ENCODE measurements around the gene CNKSR3. TPM values are rescaled to one million over a fixed set of nuclear protein-coding genes. Genes with fewer than 3 reads are reported as not detected.

CNKSR3 gene
- total RNA-seq, 4 donors from 2014 or later, result 8.8 to 12.4 (median 11.2) TPM

- no peak for DNase-seq (ENCODE audit: low spot score in 2 of 2)
- Histone ChIP-seq H3K4me3 (no peak overlapping the region), H3K4me1 (peaks cover 6% of the 10 kb centered on the region), H3K27me3 (no peaks in the 10 kb centered on the region), H3K9me3 (no peaks in the 10 kb centered on the region), H3K27ac (no peak overlapping the region), H3K36me3 (no peaks in the 10 kb centered on the region)
- 94% methylated on average over 9 of the region's 9 CpGs for WGBS
- TF ChIP-seq POLR2AphosphoS5 (IDR thresholded peaks at IDR 0.05) (no peak), EP300 (IDR thresholded peaks at IDR 0.05) (no peak), POLR2A (IDR thresholded peaks at IDR 0.05) (no peak)
- TF ChIP-seq, protein P1, sequence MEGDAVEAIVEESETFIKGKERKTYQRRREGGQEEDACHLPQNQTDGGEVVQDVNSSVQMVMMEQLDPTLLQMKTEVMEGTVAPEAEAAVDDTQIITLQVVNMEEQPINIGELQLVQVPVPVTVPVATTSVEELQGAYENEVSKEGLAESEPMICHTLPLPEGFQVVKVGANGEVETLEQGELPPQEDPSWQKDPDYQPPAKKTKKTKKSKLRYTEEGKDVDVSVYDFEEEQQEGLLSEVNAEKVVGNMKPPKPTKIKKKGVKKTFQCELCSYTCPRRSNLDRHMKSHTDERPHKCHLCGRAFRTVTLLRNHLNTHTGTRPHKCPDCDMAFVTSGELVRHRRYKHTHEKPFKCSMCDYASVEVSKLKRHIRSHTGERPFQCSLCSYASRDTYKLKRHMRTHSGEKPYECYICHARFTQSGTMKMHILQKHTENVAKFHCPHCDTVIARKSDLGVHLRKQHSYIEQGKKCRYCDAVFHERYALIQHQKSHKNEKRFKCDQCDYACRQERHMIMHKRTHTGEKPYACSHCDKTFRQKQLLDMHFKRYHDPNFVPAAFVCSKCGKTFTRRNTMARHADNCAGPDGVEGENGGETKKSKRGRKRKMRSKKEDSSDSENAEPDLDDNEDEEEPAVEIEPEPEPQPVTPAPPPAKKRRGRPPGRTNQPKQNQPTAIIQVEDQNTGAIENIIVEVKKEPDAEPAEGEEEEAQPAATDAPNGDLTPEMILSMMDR (IDR thresholded peaks at IDR 0.05), result no peak
Measured at GRCh38 chr6:154397491-154398195, 112.8 kb downstream of the CNKSR3 start.

GRCh38 chr6:154395878-154396277 is 114.6 kb downstream of the CNKSR3 start:
- no peak for DNase-seq (ENCODE audit: low spot score in 2 of 2)
- WGBS, result 92% methylated on average over 6 of the region's 6 CpGs

GRCh38 chr6:154395316-154395715 is 115.2 kb downstream of the CNKSR3 start:
- Histone ChIP-seq H3K27me3 (no peaks in the 10 kb centered on the region), H3K27ac (no peak overlapping the region), H3K9me3 (no peaks in the 10 kb centered on the region), H3K4me3 (no peak overlapping the region), H3K4me1 (no peaks in the 10 kb centered on the region), H3K36me3 (no peaks in the 10 kb centered on the region)
- no peak for DNase-seq (ENCODE audit: low spot score in 2 of 2)
- TF ChIP-seq EP300 (IDR thresholded peaks at IDR 0.05) (no peak), POLR2A (IDR thresholded peaks at IDR 0.05) (no peak), POLR2AphosphoS5 (IDR thresholded peaks at IDR 0.05) (no peak)
- TF ChIP-seq, protein P1 (IDR thresholded peaks at IDR 0.05), result no peak

More at GRCh38 chr6:154395878-154396277, 114.6 kb downstream of the CNKSR3 start:
- H3K9me3 ChIP-seq, result no peaks in the 10 kb centered on the region
- H3K4me3 ChIP-seq, result no peak overlapping the region
- no peaks in the 10 kb centered on the region for H3K27me3 ChIP-seq
- H3K36me3 ChIP-seq, result no peaks in the 10 kb centered on the region
- no peak overlapping the region for H3K27ac ChIP-seq
- H3K4me1 ChIP-seq, result no peaks in the 10 kb centered on the region
- TF ChIP-seq POLR2A (IDR thresholded peaks at IDR 0.05) (no peak), POLR2AphosphoS5 (IDR thresholded peaks at IDR 0.05) (no peak), EP300 (IDR thresholded peaks at IDR 0.05) (no peak)
- TF ChIP-seq, protein P1 (IDR thresholded peaks at IDR 0.05), result no peak

DNA sequence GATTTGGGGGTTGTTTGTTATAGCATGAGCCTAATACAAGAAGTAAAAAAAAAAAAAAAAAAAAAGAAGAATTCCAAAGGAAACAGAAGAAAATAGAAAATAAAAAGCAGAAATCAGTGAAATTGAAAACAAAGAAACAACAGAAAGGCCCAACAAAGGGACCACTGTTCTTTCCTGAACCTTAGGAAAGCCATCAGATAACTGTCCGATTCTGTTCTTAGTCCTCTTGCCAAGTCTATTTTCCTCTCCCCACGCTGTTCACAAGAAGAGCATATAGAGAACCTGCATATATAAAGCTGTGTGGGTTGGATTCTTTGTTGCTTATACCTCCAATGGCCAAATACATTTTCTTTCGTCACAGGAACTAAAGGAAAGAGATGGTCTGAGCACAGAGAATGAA is 115.9 kb downstream of the CNKSR3 start:
- no peaks in the 10 kb centered on the region for H3K27me3 ChIP-seq
- H3K4me1 ChIP-seq, result no peaks in the 10 kb centered on the region
- 75% methylated on average over 3 of the region's 3 CpGs for WGBS
- no peak overlapping the region for H3K27ac ChIP-seq
- H3K4me3 ChIP-seq, result no peak overlapping the region
- no peaks in the 10 kb centered on the region for H3K9me3 ChIP-seq
- H3K36me3 ChIP-seq, result no peaks in the 10 kb centered on the region
- DNase-seq (ENCODE audit: low spot score in 2 of 2), result no peak
- TF ChIP-seq, protein P1 (IDR thresholded peaks at IDR 0.05), result no peak
- TF ChIP-seq EP300 (IDR thresholded peaks at IDR 0.05), result no peak
- TF ChIP-seq POLR2A (IDR thresholded peaks at IDR 0.05), result no peak
- TF ChIP-seq POLR2AphosphoS5 (IDR thresholded peaks at IDR 0.05), result no peak

DNA sequence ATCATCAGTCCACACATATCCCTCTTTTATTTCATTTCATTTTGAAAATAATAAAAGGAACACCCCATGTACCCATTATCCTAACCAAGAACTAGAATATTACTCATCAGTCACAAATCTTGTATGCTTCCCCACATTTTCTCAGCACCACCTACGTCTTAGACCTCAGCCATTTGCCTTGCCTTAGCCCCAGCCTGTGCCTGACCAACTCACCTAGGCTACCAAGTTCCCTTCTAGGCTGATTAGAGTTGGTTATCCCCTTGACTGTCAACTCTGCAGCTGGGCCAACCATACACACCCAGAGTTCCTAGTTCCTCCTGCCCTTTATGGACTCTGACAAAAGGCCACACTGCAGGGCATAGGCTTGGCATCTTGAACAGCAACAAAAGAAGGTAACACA is 120.5 kb downstream of the CNKSR3 start:
- TF ChIP-seq POLR2AphosphoS5 (IDR thresholded peaks at IDR 0.05) (no peak), EP300 (IDR thresholded peaks at IDR 0.05) (no peak), POLR2A (IDR thresholded peaks at IDR 0.05) (no peak)
- TF ChIP-seq, protein P1 (IDR thresholded peaks at IDR 0.05), result no peak
- no peaks in the 10 kb centered on the region for H3K27me3 ChIP-seq
- no peak overlapping the region for H3K27ac ChIP-seq
- no peak for DNase-seq (ENCODE audit: low spot score in 2 of 2)
- H3K4me1 ChIP-seq, result no peaks in the 10 kb centered on the region
- WGBS, result 91% methylated on average over 1 of the region's 1 CpG
- no peaks in the 10 kb centered on the region for H3K9me3 ChIP-seq
- H3K4me3 ChIP-seq, result no peak overlapping the region
- H3K36me3 ChIP-seq, result no peaks in the 10 kb centered on the region

Measured in suprapubic skin (tissue), 4 donors.